Measurements from ENCODE around the gene RIOX2.

The RIOX2 gene

GRCh38 chr3:97994328-97994945 lies 22.2 kb upstream of the RIOX2 start:
- no peak overlapping the region for H4K91ac ChIP-seq (ENCODE audit: low read depth, low read length, poor library complexity)
- no peak overlapping the region for H2AFZ ChIP-seq (ENCODE audit: low read length)
- no peak overlapping the region for H2BK5ac ChIP-seq (ENCODE audit: low read length)
- no peak overlapping the region for H3K4ac ChIP-seq (ENCODE audit: low read length)
- H3K4me3 ChIP-seq (ENCODE audit: low read length in 2 of 2) = no peak overlapping the region
- no peaks in the 10 kb centered on the region for H3K79me1 ChIP-seq (ENCODE audit: low read depth, low read length)
- no peak overlapping the region for H2BK15ac ChIP-seq (ENCODE audit: low read length)
- no CpG with 5 or more reads among the region's 2 CpGs for WGBS, 2 donors (ENCODE audit: extremely low coverage in 2 of 2, insufficient read length in 2 of 2, insufficient replicate concordance in 1 of 2)
- no peaks in the 10 kb centered on the region for H3K36me3 ChIP-seq (replicated peaks in 1 of 2; ENCODE audit: control insufficient read depth in 2 of 2, insufficient read depth in 2 of 2, low read length in 2 of 2)
- no peaks in the 10 kb centered on the region for H3K27me3 ChIP-seq (ENCODE audit: control insufficient read depth in 3 of 3, insufficient read depth in 3 of 3, low read depth in 1 of 3, low read length in 3 of 3)
- H4K8ac ChIP-seq (ENCODE audit: low read depth, low read length) = no peak overlapping the region
- H3K14ac ChIP-seq (ENCODE audit: low read length) = no peak overlapping the region
- no peak overlapping the region for H3K23ac ChIP-seq (ENCODE audit: low read depth, low read length, poor library complexity)
- no peak overlapping the region for H3K18ac ChIP-seq (ENCODE audit: low read length)
- H3K4me1 ChIP-seq (ENCODE audit: control insufficient read depth in 2 of 2, insufficient read depth in 1 of 2, low read depth in 1 of 2, low read length in 2 of 2) = peaks cover 0 to 2% of the 10 kb centered on the region in 2 donors
- H3K9ac ChIP-seq (ENCODE audit: low read depth, low read length, poor library complexity) = no peak overlapping the region
- H2BK120ac ChIP-seq (ENCODE audit: low read depth, low read length) = no peak overlapping the region
- no peak overlapping the region for H3K4me2 ChIP-seq (ENCODE audit: insufficient read depth, low read length, poor library complexity, severe bottlenecking)
- no peak for DNase-seq (ENCODE audit: low spot score)
- H3K27ac ChIP-seq (replicated peaks; ENCODE audit: low read length) = no peak overlapping the region
- no peaks in the 10 kb centered on the region for H3K9me3 ChIP-seq (replicated peaks in 1 of 2; ENCODE audit: control insufficient read depth in 2 of 2, insufficient read depth in 1 of 2, low read depth in 1 of 2, low read length in 2 of 2)
- no peak overlapping the region for H2AK5ac ChIP-seq (ENCODE audit: low read depth, low read length)
- no peak overlapping the region for H2BK12ac ChIP-seq (ENCODE audit: low read length)

GRCh38 chr3:97993526-97993925 lies 21.3 kb upstream of the RIOX2 start:
- no peak overlapping the region for H2AK5ac ChIP-seq (ENCODE audit: low read depth, low read length)
- H3K27ac ChIP-seq (replicated peaks; ENCODE audit: low read length) = no peak overlapping the region
- no peak overlapping the region for H4K8ac ChIP-seq (ENCODE audit: low read depth, low read length)
- H3K4me1 ChIP-seq (ENCODE audit: control insufficient read depth in 2 of 2, insufficient read depth in 1 of 2, low read depth in 1 of 2, low read length in 2 of 2) = peaks cover 0 to 2% of the 10 kb centered on the region in 2 donors
- no peak overlapping the region for H3K4ac ChIP-seq (ENCODE audit: low read length)
- no peaks in the 10 kb centered on the region for H3K79me1 ChIP-seq (ENCODE audit: low read depth, low read length)
- WGBS, 2 donors (ENCODE audit: extremely low coverage in 2 of 2, insufficient read length in 2 of 2, insufficient replicate concordance in 1 of 2) = no CpG with 5 or more reads among the region's 2 CpGs
- no peak overlapping the region for H2AFZ ChIP-seq (ENCODE audit: low read length)
- no peak overlapping the region for H2BK15ac ChIP-seq (ENCODE audit: low read length)
- H3K27me3 ChIP-seq (ENCODE audit: control insufficient read depth in 3 of 3, insufficient read depth in 3 of 3, low read depth in 1 of 3, low read length in 3 of 3) = no peaks in the 10 kb centered on the region
- H3K36me3 ChIP-seq (replicated peaks in 1 of 2; ENCODE audit: control insufficient read depth in 2 of 2, insufficient read depth in 2 of 2, low read length in 2 of 2) = no peaks in the 10 kb centered on the region
- no peak overlapping the region for H3K14ac ChIP-seq (ENCODE audit: low read length)
- no peak overlapping the region for H3K9ac ChIP-seq (ENCODE audit: low read depth, low read length, poor library complexity)
- peaks cover 0 to 1% of the 10 kb centered on the region in 2 donors for H3K9me3 ChIP-seq (replicated peaks in 1 of 2; ENCODE audit: control insufficient read depth in 2 of 2, insufficient read depth in 1 of 2, low read depth in 1 of 2, low read length in 2 of 2)
- DNase-seq (ENCODE audit: low spot score) = no peak
- H2BK120ac ChIP-seq (ENCODE audit: low read depth, low read length) = no peak overlapping the region
- H2BK5ac ChIP-seq (ENCODE audit: low read length) = no peak overlapping the region
- no peak overlapping the region for H4K91ac ChIP-seq (ENCODE audit: low read depth, low read length, poor library complexity)
- no peak overlapping the region for H3K4me2 ChIP-seq (ENCODE audit: insufficient read depth, low read length, poor library complexity, severe bottlenecking)
- H3K4me3 ChIP-seq (ENCODE audit: low read length in 2 of 2) = no peak overlapping the region
- H2BK12ac ChIP-seq (ENCODE audit: low read length) = no peak overlapping the region
- H3K18ac ChIP-seq (ENCODE audit: low read length) = no peak overlapping the region
- no peak overlapping the region for H3K23ac ChIP-seq (ENCODE audit: low read depth, low read length, poor library complexity)

DNA sequence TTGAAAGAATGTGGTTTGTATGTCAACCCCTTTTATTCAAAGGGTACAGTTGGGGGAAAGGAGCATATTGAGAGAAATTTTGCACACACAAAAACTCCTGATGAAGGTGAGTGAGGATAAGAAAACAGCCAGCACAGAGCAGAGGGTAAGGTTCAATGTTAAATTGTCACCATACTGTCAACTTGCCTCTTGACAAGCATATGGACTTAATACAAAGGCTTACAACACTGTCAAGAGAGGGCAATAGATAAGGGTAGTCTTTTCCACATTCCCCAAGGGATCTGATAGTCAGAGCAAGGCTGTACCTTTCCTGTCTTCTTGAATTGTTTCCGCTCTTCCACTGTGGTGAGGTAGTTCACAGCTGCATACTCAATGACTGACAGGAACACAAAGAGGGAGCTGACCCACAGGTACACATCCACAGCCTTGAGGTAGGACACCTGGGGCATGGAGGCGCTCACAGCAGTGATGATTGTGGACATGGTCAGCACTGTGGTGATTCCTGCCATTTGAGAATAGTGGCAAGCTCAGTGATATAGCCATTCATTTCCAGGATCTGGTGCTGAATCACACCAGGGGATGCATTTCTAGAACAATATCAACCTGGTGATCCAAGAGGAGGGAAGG lies 20.4 kb upstream of the RIOX2 start:
- Histone ChIP-seq H3K9ac (ENCODE audit: low read depth, low read length, poor library complexity) (no peak overlapping the region), H3K36me3 (replicated peaks in 1 of 2; ENCODE audit: control insufficient read depth in 2 of 2, insufficient read depth in 2 of 2, low read length in 2 of 2) (no peaks in the 10 kb centered on the region), H2BK120ac (ENCODE audit: low read depth, low read length) (no peak overlapping the region), H2BK15ac (ENCODE audit: low read length) (no peak overlapping the region), H3K14ac (ENCODE audit: low read length) (no peak overlapping the region), H2AK5ac (ENCODE audit: low read depth, low read length) (no peak overlapping the region), H4K8ac (ENCODE audit: low read depth, low read length) (no peak overlapping the region), H3K18ac (ENCODE audit: low read length) (no peak overlapping the region), H3K4me2 (ENCODE audit: insufficient read depth, low read length, poor library complexity, severe bottlenecking) (no peak overlapping the region), H3K4me1 (ENCODE audit: control insufficient read depth in 2 of 2, insufficient read depth in 1 of 2, low read depth in 1 of 2, low read length in 2 of 2) (peaks cover 0 to 2% of the 10 kb centered on the region in 2 donors), H3K4ac (ENCODE audit: low read length) (no peak overlapping the region), H3K4me3 (ENCODE audit: low read length in 2 of 2) (peak overlapping the region in 1 of 2 donors; percentile 35), H2BK12ac (ENCODE audit: low read length) (no peak overlapping the region), H4K91ac (ENCODE audit: low read depth, low read length, poor library complexity) (no peak overlapping the region), H2AFZ (ENCODE audit: low read length) (no peak overlapping the region), H2BK5ac (ENCODE audit: low read length) (no peak overlapping the region), H3K9me3 (replicated peaks in 1 of 2; ENCODE audit: control insufficient read depth in 2 of 2, insufficient read depth in 1 of 2, low read depth in 1 of 2, low read length in 2 of 2) (peaks cover 0 to 1% of the 10 kb centered on the region in 2 donors), H3K27ac (replicated peaks; ENCODE audit: low read length) (no peak overlapping the region), H3K23ac (ENCODE audit: low read depth, low read length, poor library complexity) (no peak overlapping the region), H3K79me1 (ENCODE audit: low read depth, low read length) (no peaks in the 10 kb centered on the region), H3K27me3 (ENCODE audit: control insufficient read depth in 3 of 3, insufficient read depth in 3 of 3, low read depth in 1 of 3, low read length in 3 of 3) (no peaks in the 10 kb centered on the region)
- no CpG with 5 or more reads among the region's 2 CpGs for WGBS, 2 donors (ENCODE audit: extremely low coverage in 2 of 2, insufficient read length in 2 of 2, insufficient replicate concordance in 1 of 2)
- DNase-seq (ENCODE audit: low spot score) = no peak

DNA sequence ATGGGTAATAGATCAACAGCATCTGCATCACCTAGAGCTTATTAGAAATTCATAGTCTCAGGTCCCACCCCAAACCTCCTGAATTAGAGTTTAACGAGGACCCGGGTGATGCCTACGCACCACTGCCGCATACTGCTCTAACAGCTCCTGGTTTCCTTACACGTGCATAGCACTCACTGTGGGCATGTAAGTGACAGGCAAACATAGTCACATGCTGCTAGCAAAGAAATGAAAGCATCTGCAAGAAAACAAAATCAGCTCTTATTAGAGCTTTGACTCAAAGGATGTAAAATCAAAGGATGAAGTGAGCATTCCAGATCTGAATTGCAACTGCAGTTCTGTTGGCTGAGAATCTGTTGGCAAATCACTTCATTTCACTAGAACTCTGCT lies 19.1 kb upstream of the RIOX2 start:
- Histone ChIP-seq H3K36me3 (replicated peaks in 1 of 2; ENCODE audit: control insufficient read depth in 2 of 2, insufficient read depth in 2 of 2, low read length in 2 of 2) (no peaks in the 10 kb centered on the region), H3K4me3 (ENCODE audit: low read length in 2 of 2) (no peak overlapping the region), H4K8ac (ENCODE audit: low read depth, low read length) (no peak overlapping the region), H2AFZ (ENCODE audit: low read length) (no peak overlapping the region), H3K9me3 (replicated peaks in 1 of 2; ENCODE audit: control insufficient read depth in 2 of 2, insufficient read depth in 1 of 2, low read depth in 1 of 2, low read length in 2 of 2) (peaks cover 0 to 1% of the 10 kb centered on the region in 2 donors), H2BK120ac (ENCODE audit: low read depth, low read length) (no peak overlapping the region), H3K23ac (ENCODE audit: low read depth, low read length, poor library complexity) (no peak overlapping the region), H3K4me1 (ENCODE audit: control insufficient read depth in 2 of 2, insufficient read depth in 1 of 2, low read depth in 1 of 2, low read length in 2 of 2) (peaks cover 0 to 2% of the 10 kb centered on the region in 2 donors), H3K27ac (replicated peaks; ENCODE audit: low read length) (no peak overlapping the region), H3K18ac (ENCODE audit: low read length) (no peak overlapping the region), H2BK15ac (ENCODE audit: low read length) (no peak overlapping the region), H3K4ac (ENCODE audit: low read length) (no peak overlapping the region), H3K27me3 (ENCODE audit: control insufficient read depth in 3 of 3, insufficient read depth in 3 of 3, low read depth in 1 of 3, low read length in 3 of 3) (no peaks in the 10 kb centered on the region), H4K91ac (ENCODE audit: low read depth, low read length, poor library complexity) (no peak overlapping the region), H3K14ac (ENCODE audit: low read length) (no peak overlapping the region), H3K4me2 (ENCODE audit: insufficient read depth, low read length, poor library complexity, severe bottlenecking) (no peak overlapping the region), H3K79me1 (ENCODE audit: low read depth, low read length) (no peaks in the 10 kb centered on the region), H2BK5ac (ENCODE audit: low read length) (no peak overlapping the region), H3K9ac (ENCODE audit: low read depth, low read length, poor library complexity) (no peak overlapping the region), H2AK5ac (ENCODE audit: low read depth, low read length) (no peak overlapping the region), H2BK12ac (ENCODE audit: low read length) (no peak overlapping the region)
- DNase-seq (ENCODE audit: low spot score) = no peak
- no CpG with 5 or more reads among the region's 5 CpGs for WGBS, 2 donors (ENCODE audit: extremely low coverage in 2 of 2, insufficient read length in 2 of 2, insufficient replicate concordance in 1 of 2)
